ENCODE measurements around the gene RAB5B. TPM values are rescaled to one million over a fixed set of nuclear protein-coding genes. Genes with fewer than 3 reads are reported as not detected.

RAB5B gene
- total RNA-seq, 1 experiment from 2014 or later: 73.9 TPM

DNA sequence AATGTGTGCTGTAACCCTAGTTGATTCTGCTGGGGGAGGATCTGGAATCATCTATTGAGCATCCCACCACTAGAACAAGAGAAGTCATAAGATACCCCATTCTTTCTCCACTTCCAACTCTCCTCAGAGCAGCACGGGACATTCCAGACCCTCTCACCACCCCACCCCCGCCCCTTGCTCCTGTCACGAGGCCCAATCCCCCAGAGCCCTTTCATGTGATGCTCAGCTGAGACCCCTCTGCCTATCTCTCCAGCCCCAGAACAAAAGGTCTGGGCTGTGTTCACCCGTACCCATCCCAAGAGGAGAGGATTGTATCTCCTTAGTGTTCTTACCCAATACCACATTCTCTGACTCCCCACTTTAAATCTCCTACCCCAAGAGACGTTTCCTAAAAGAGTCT is 8.6 kb upstream of the RAB5B start:
- no peak for TF ChIP-seq EZH2 (IDR thresholded peaks at IDR 0.05; ENCODE audit: borderline replicate concordance, low read depth, low read length, poor library complexity, severe bottlenecking)
- TF ChIP-seq, protein P1, sequence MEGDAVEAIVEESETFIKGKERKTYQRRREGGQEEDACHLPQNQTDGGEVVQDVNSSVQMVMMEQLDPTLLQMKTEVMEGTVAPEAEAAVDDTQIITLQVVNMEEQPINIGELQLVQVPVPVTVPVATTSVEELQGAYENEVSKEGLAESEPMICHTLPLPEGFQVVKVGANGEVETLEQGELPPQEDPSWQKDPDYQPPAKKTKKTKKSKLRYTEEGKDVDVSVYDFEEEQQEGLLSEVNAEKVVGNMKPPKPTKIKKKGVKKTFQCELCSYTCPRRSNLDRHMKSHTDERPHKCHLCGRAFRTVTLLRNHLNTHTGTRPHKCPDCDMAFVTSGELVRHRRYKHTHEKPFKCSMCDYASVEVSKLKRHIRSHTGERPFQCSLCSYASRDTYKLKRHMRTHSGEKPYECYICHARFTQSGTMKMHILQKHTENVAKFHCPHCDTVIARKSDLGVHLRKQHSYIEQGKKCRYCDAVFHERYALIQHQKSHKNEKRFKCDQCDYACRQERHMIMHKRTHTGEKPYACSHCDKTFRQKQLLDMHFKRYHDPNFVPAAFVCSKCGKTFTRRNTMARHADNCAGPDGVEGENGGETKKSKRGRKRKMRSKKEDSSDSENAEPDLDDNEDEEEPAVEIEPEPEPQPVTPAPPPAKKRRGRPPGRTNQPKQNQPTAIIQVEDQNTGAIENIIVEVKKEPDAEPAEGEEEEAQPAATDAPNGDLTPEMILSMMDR (conservative IDR thresholded peaks at IDR 0.05; ENCODE audit: low read depth, low read length): no peak
- no peak overlapping the region for H3K4me3 ChIP-seq (ENCODE audit: low read depth, low read length, poor library complexity, severe bottlenecking)
- no TSS peak for BruUV-seq (replicated peaks)
- DNase-seq (ENCODE audit: low spot score): no peak
- no peaks in the 10 kb centered on the region for H3K9me3 ChIP-seq (ENCODE audit: low read depth, low read length, poor library complexity, severe bottlenecking)
- CTCF ChIA-PET: no interaction called here
- peaks cover 21% of the 10 kb centered on the region for H3K4me1 ChIP-seq (ENCODE audit: insufficient read depth, low read length, poor library complexity, severe bottlenecking)
- peaks cover 17% of the 10 kb centered on the region for H3K36me3 ChIP-seq (ENCODE audit: insufficient read depth, low read length, poor library complexity, severe bottlenecking)
- no peak overlapping the region for H3K27ac ChIP-seq (ENCODE audit: low read depth, low read length, poor library complexity, severe bottlenecking)
- no peaks in the 10 kb centered on the region for H3K27me3 ChIP-seq (replicated peaks; ENCODE audit: insufficient read depth, low read depth, low read length, poor library complexity)
- intact Hi-C loops (cut with micrococcal nuclease; ENCODE audit: unreplicated experiment): no loop called here
- POLR2A ChIA-PET (ENCODE audit: low non-redundant PET): no interaction called here

DNA sequence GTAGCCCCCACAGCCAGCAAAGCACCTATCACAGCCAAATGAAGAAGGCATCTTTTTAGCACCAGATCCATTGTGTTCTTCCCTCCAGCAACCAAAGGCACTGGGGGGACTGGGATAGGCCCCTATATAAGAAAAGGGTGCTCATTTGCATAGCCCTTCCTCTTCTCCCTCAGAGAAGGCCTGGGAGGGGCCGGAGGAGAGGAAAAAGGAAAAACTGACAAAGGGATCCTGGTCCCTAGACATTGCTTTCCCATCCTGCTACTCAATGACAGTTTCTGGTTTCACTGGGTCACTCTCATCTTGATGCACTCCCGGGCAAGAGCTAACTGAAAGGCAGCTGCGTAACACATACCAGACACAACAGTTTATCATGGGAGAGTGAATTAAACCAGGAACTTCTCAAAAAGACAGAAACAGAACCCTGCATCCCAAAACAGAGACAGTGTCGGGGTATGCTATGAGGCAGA is 7.9 kb upstream of the RAB5B start, which contains the start of gene PMEL:
PMEL (minus strand) TSS at position 102 of the 467 bp plus-strand sequence; CDS start at position 71, 31 bp downstream.
- peak within 1 kb of the TSS; percentile 87 for H3K27ac ChIP-seq (ENCODE audit: low read depth, low read length, poor library complexity, severe bottlenecking)
- peak within 1 kb of the TSS; percentile 73 for H3K4me3 ChIP-seq (ENCODE audit: low read depth, low read length, poor library complexity, severe bottlenecking)
- intact Hi-C loops (cut with micrococcal nuclease; ENCODE audit: unreplicated experiment): no loop called here
- H3K9me3 ChIP-seq (ENCODE audit: low read depth, low read length, poor library complexity, severe bottlenecking): no peaks in the 10 kb centered on the region
- no peak for DNase-seq (ENCODE audit: low spot score)
- H3K36me3 ChIP-seq (ENCODE audit: insufficient read depth, low read length, poor library complexity, severe bottlenecking): peaks cover 18% of the 10 kb centered on the region
- TF ChIP-seq EZH2 (IDR thresholded peaks at IDR 0.05; ENCODE audit: borderline replicate concordance, low read depth, low read length, poor library complexity, severe bottlenecking): no peak
- TF ChIP-seq, protein P1 (conservative IDR thresholded peaks at IDR 0.05; ENCODE audit: low read depth, low read length): no peak
- peaks cover 21% of the 10 kb centered on the region for H3K4me1 ChIP-seq (ENCODE audit: insufficient read depth, low read length, poor library complexity, severe bottlenecking)
- ChIA-PET POLR2A (ENCODE audit: low non-redundant PET) (no interaction called here), CTCF (no interaction called here)
- no peaks in the 10 kb centered on the region for H3K27me3 ChIP-seq (replicated peaks; ENCODE audit: insufficient read depth, low read depth, low read length, poor library complexity)
- BruUV-seq (replicated peaks): no TSS peak

DNA sequence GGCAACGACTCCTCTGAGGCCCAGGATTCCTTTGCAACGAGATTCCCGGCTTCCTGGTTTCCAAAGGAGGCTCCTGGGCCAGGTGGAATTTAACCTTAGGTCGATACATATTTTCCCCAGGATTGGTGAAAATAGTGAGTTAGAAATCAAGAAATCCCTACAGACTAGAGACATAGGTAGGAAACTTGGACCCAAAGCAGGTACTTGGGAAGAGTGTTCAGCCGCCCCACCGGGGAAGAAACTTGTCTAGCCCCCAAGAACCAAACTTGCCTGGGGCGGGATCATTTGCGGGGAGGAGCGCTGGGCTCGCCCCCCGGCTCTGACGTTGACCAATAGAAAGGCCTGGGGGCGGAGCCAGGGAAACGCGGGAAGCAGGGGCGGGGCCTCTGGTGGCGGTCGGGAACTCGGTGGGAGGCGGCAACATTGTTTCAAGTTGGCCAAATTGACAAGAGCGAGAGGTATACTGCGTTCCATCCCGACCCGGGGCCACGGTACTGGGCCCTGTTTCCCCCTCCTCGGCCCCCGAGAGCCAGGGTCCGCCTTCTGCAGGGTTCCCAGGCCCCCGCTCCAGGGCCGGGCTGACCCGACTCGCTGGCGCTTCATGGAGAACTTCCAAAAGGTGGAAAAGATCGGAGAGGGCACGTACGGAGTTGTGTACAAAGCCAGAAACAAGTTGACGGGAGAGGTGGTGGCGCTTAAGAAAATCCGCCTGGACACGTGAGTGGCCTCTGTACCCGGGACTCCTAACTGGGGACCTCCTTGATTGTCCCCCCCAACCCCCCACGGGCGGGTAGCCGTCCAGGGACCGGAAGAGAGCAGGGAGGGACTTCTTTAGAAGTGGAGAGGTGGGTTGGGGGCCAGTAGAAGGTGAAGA is 7.2 kb upstream of the RAB5B start, which contains the start of gene CDK2:
CDK2 (plus strand) TSS at position 423 of the 874 bp plus-strand sequence; CDS start at position 602, 179 bp downstream.
- H3K4me1 ChIP-seq (ENCODE audit: insufficient read depth, low read length, poor library complexity, severe bottlenecking): peaks cover 21% of the 10 kb centered on the region
- H3K36me3 ChIP-seq (ENCODE audit: insufficient read depth, low read length, poor library complexity, severe bottlenecking): peaks cover 24% of the 10 kb centered on the region
- CTCF ChIA-PET: no interaction called here
- intact Hi-C loops (cut with micrococcal nuclease; ENCODE audit: unreplicated experiment): no loop called here
- DNase-seq (ENCODE audit: low spot score): peak; percentile 92
- BruUV-seq (replicated peaks): TSS peak; percentile 57
- no peaks in the 10 kb centered on the region for H3K27me3 ChIP-seq (replicated peaks; ENCODE audit: insufficient read depth, low read depth, low read length, poor library complexity)
- peak within 1 kb of the TSS; percentile 73 for H3K4me3 ChIP-seq (ENCODE audit: low read depth, low read length, poor library complexity, severe bottlenecking)
- POLR2A ChIA-PET (ENCODE audit: low non-redundant PET): no interaction called here
- TF ChIP-seq, protein P1 (conservative IDR thresholded peaks at IDR 0.05; ENCODE audit: low read depth, low read length): no peak
- no peak for TF ChIP-seq EZH2 (IDR thresholded peaks at IDR 0.05; ENCODE audit: borderline replicate concordance, low read depth, low read length, poor library complexity, severe bottlenecking)
- no peaks in the 10 kb centered on the region for H3K9me3 ChIP-seq (ENCODE audit: low read depth, low read length, poor library complexity, severe bottlenecking)
- peak within 1 kb of the TSS; percentile 87 for H3K27ac ChIP-seq (ENCODE audit: low read depth, low read length, poor library complexity, severe bottlenecking)

All from A673 (cell line).